H1 (cell line): ENCODE data around the gene RAB3D. TPM values are rescaled to one million over a fixed set of nuclear protein-coding genes. Genes with fewer than 3 reads are reported as not detected.

Experiments used
- BACH1 ChIP-seq: IDR thresholded peaks from 2 replicates; pipeline ENCODE4 v1.6.1; 2012; ENCODE audit warnings: low read length, improper control_type of control experiment
- BRCA1 ChIP-seq: IDR thresholded peaks from 2 replicates; pipeline ENCODE4 v1.6.1; 2012; ENCODE audit warnings: low read depth, low read length, improper control_type of control experiment
- CBX5 ChIP-seq: fragments of 300-800, 300-1000 bp; sonication (generic); IDR thresholded peaks from 2 replicates; pipeline ENCODE4 v1.7.1; 2016; ENCODE audit warnings: antibody characterized with exemption, low read length, low read depth
- CHD1 ChIP-seq: IDR thresholded peaks from 2 replicates; pipeline ENCODE4 v1.6.1; 2012; ENCODE audit warnings: low read depth, low read length, improper control_type of control experiment
- CTBP2 ChIP-seq: IDR thresholded peaks from 2 replicates; pipeline ENCODE4 v1.7.0; 2011; ENCODE audit warnings: borderline replicate concordance, mild to moderate bottlenecking, moderate library complexity, mixed read lengths, low read length; ENCODE audit not compliant: insufficient read depth, insufficient read length
- EP300 ChIP-seq, 2 experiments: IDR thresholded peaks; 1 replicate in 1 of 2; 2 replicates in 1 of 2; pipeline ENCODE4 v1.6.1; 2011 to 2012; ENCODE audit warnings: low read depth in 2 of 2, low read length in 2 of 2, mild to moderate bottlenecking in 2 of 2, borderline replicate concordance in 1 of 2, inconsistent platforms in 1 of 2, moderate library complexity in 1 of 2
- EZH2 ChIP-seq: fragments of 200-600 bp; sonication (generic); IDR thresholded peaks from 2 replicates; pipeline ENCODE4 v1.7.1; 2012; ENCODE audit warnings: low read depth, mild to moderate bottlenecking, moderate library complexity, low read length, inconsistent platforms; ENCODE audit not compliant: severe bottlenecking
- FOSL1 ChIP-seq: IDR thresholded peaks from 2 replicates; pipeline ENCODE4 v1.6.1; 2011; ENCODE audit warnings: mild to moderate bottlenecking, low read depth, low read length, moderate library complexity; ENCODE audit not compliant: insufficient read depth
- GABPA ChIP-seq: IDR thresholded peaks from 2 replicates; pipeline ENCODE4 v1.6.1; 2011; ENCODE audit warnings: mild to moderate bottlenecking, low read length, moderate library complexity, borderline replicate concordance; ENCODE audit not compliant: insufficient read depth
- GTF2F1 ChIP-seq: IDR thresholded peaks from 2 replicates; pipeline ENCODE4 v1.6.1; 2012; ENCODE audit warnings: low read depth, low read length, improper control_type of control experiment, borderline replicate concordance
- HDAC2 ChIP-seq, 2 experiments: fragments of 300-600 bp in 1 of 2; sonication (generic) in 1 of 2; IDR thresholded peaks; 2 replicates each; pipeline ENCODE4 v1.6.1; 2011 to 2012; ENCODE audit warnings: low read depth in 2 of 2, low read length in 2 of 2, mild to moderate bottlenecking in 2 of 2, moderate library complexity in 2 of 2, borderline replicate concordance in 1 of 2, inconsistent platforms in 1 of 2
- HDAC6 ChIP-seq: IDR thresholded peaks from one replicate; pipeline ENCODE4 v1.7.1; 2012; ENCODE audit warnings: low read depth, mild to moderate bottlenecking, inconsistent platforms, low read length, moderate library complexity
- JUND ChIP-seq: IDR thresholded peaks from 2 replicates; pipeline ENCODE4 v1.6.1; 2011; ENCODE audit warnings: mild to moderate bottlenecking, improper control_type of control experiment, low read length
- KDM4A ChIP-seq: IDR thresholded peaks from one replicate; pipeline ENCODE4 v1.7.1; 2012; ENCODE audit warnings: low read depth, mild to moderate bottlenecking, moderate library complexity, low read length, inconsistent platforms; ENCODE audit not compliant: severe bottlenecking
- POU5F1 ChIP-seq: IDR thresholded peaks from 2 replicates; pipeline ENCODE4 v1.6.1; 2011; ENCODE audit warnings: low read depth, mild to moderate bottlenecking, low read length, moderate library complexity
- RBBP5 ChIP-seq: IDR thresholded peaks from 2 replicates; pipeline ENCODE4 v1.7.1; 2012; ENCODE audit warnings: low read depth, mild to moderate bottlenecking, inconsistent platforms, low read length, moderate library complexity, borderline replicate concordance
- RXRA ChIP-seq: IDR thresholded peaks from 2 replicates; pipeline ENCODE4 v1.6.1; 2011; ENCODE audit warnings: low read depth, mild to moderate bottlenecking, low read length, moderate library complexity; ENCODE audit not compliant: insufficient read depth
- TBP ChIP-seq: IDR thresholded peaks from 2 replicates; pipeline ENCODE4 v1.6.1; 2011; ENCODE audit warnings: low read depth, low read length, improper control_type of control experiment
- polyA plus RNA-seq, 7 experiments: library from polyadenylated mRNA; depleted of rRNA in 3 of 7; stranded (reverse) in 5 of 7; unstranded in 2 of 7; fragments of >200 nt in 5 of 7; fragments of 200-250 nt in 2 of 7; gene quantifications; 1 replicate in 5 of 7; 2 replicates in 1 of 7; 4 replicates in 1 of 7; pipeline versions ENCODE4 v1.2.1 to v1.2.3, GENCODE V29; 2011 to 2013; ENCODE audit warnings: missing spikeins in 2 of 7, mixed read lengths in 2 of 7
- total RNA-seq: library from RNA; stranded (reverse); fragmentation: NEBNext Ultra II Directional; extraction: Animal tissue kit (Norgen Biotek cat#: 25700); gene quantifications from 2 replicates; pipeline ENCODE4 v1.2.1, GENCODE V29; 2021
- TF ChIP-seq, protein P1 (sequence below): IDR thresholded peaks from 2 replicates; pipeline ENCODE4 v1.6.1; 2012; ENCODE audit warnings: inconsistent platforms
- TF ChIP-seq, protein P2 (sequence below): IDR thresholded peaks from 2 replicates; pipeline ENCODE4 v1.6.1; 2012; ENCODE audit warnings: inconsistent platforms
- TF ChIP-seq, protein P3 (sequence below): IDR thresholded peaks from 2 replicates; pipeline ENCODE4 v1.6.1; 2011; ENCODE audit warnings: low read length, improper control_type of control experiment

The RAB3D gene
- total and polyA plus RNA-seq, 2 of the 8 experiments (the other 6 are each of a cell fraction or from before 2014, with no cell fraction given): 17.8 to 23.8 TPM

GRCh38 chr19:11378319-11379189 is 39.1 kb upstream of the RAB3D start (continued):
- TF ChIP-seq, protein P1, sequence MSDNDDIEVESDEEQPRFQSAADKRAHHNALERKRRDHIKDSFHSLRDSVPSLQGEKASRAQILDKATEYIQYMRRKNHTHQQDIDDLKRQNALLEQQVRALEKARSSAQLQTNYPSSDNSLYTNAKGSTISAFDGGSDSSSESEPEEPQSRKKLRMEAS: no peak
- no peak for TF ChIP-seq RBBP5
- TF ChIP-seq BRCA1: no peak
- no peak for TF ChIP-seq RXRA
- TF ChIP-seq POU5F1: no peak
- TF ChIP-seq CBX5: no peak
- no peak for TF ChIP-seq EP300 (IDR thresholded peaks at IDR 0.05; ENCODE audit: borderline replicate concordance in 1 of 2, low read depth in 2 of 2, low read length in 2 of 2)
- TF ChIP-seq GTF2F1: no peak
- TF ChIP-seq CHD1: no peak
- TF ChIP-seq FOSL1: no peak
- TF ChIP-seq BACH1: no peak
- no peak for TF ChIP-seq EZH2
- no peak for TF ChIP-seq GABPA
- TF ChIP-seq, protein P2, sequence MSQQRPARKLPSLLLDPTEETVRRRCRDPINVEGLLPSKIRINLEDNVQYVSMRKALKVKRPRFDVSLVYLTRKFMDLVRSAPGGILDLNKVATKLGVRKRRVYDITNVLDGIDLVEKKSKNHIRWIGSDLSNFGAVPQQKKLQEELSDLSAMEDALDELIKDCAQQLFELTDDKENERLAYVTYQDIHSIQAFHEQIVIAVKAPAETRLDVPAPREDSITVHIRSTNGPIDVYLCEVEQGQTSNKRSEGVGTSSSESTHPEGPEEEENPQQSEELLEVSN: no peak
- TF ChIP-seq HDAC6: no peak
- TF ChIP-seq, protein P3, sequence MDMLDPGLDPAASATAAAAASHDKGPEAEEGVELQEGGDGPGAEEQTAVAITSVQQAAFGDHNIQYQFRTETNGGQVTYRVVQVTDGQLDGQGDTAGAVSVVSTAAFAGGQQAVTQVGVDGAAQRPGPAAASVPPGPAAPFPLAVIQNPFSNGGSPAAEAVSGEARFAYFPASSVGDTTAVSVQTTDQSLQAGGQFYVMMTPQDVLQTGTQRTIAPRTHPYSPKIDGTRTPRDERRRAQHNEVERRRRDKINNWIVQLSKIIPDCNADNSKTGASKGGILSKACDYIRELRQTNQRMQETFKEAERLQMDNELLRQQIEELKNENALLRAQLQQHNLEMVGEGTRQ: no peak
- peak; percentile 40 for TF ChIP-seq CTBP2
- TF ChIP-seq HDAC2 (IDR thresholded peaks at IDR 0.05; ENCODE audit: borderline replicate concordance in 1 of 2, low read depth in 2 of 2, low read length in 2 of 2): no peak
- TF ChIP-seq TBP: no peak
- no peak for TF ChIP-seq KDM4A
- no peak for TF ChIP-seq JUND
